Fibroblast of pulmonary artery (primary cell): Measurements from ENCODE around the gene PSD.

Experiments
- DNase-seq: peaks from one replicate; pipeline ENCODE4 v3.0.0-alpha.2; 2010; ENCODE audit warnings: low read depth
- H3K4me3 ChIP-seq: replicated peaks from 2 replicates; pipeline ENCODE4 v1.5.1; 2011; ENCODE audit warnings: low read depth, mild to moderate bottlenecking, control low read depth, low read length, moderate library complexity
- TF ChIP-seq, protein P1 (sequence below): IDR thresholded peaks from 2 replicates; pipeline ENCODE4 v1.5.1; 2011; ENCODE audit warnings: mild to moderate bottlenecking, control low read depth, low read length, inconsistent platforms; ENCODE audit errors: missing control alignments

PSD gene

DNA sequence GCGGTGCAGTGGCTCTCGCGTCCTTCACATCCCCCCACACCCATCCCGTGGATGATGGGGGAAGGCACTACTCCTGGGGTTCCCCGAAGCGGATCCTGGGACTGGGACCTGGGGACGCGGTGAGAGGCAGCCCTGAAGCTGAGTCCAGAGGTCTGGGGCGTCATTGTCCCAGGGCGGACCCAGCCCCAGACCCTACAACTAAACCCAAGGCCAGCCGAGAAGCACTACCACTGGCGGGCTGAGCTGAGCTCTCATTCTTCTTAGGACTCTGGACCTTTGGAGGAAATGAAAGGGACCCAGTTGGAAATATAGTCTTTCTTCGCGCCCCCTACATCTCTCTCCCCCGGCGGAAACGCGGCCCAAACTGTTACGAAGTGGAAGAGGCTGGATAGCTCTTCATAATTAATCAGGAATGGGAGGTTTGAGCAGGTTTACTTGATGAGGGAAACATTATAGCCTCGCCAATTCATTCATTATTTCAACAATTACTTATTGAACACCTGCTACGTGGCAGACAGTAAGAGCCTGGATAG lies 1.7 kb upstream of the PSD start:
- no peak for DNase-seq
- TF ChIP-seq, protein P1, sequence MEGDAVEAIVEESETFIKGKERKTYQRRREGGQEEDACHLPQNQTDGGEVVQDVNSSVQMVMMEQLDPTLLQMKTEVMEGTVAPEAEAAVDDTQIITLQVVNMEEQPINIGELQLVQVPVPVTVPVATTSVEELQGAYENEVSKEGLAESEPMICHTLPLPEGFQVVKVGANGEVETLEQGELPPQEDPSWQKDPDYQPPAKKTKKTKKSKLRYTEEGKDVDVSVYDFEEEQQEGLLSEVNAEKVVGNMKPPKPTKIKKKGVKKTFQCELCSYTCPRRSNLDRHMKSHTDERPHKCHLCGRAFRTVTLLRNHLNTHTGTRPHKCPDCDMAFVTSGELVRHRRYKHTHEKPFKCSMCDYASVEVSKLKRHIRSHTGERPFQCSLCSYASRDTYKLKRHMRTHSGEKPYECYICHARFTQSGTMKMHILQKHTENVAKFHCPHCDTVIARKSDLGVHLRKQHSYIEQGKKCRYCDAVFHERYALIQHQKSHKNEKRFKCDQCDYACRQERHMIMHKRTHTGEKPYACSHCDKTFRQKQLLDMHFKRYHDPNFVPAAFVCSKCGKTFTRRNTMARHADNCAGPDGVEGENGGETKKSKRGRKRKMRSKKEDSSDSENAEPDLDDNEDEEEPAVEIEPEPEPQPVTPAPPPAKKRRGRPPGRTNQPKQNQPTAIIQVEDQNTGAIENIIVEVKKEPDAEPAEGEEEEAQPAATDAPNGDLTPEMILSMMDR: no peak
- peak overlapping the region; percentile 86 for H3K4me3 ChIP-seq

DNA sequence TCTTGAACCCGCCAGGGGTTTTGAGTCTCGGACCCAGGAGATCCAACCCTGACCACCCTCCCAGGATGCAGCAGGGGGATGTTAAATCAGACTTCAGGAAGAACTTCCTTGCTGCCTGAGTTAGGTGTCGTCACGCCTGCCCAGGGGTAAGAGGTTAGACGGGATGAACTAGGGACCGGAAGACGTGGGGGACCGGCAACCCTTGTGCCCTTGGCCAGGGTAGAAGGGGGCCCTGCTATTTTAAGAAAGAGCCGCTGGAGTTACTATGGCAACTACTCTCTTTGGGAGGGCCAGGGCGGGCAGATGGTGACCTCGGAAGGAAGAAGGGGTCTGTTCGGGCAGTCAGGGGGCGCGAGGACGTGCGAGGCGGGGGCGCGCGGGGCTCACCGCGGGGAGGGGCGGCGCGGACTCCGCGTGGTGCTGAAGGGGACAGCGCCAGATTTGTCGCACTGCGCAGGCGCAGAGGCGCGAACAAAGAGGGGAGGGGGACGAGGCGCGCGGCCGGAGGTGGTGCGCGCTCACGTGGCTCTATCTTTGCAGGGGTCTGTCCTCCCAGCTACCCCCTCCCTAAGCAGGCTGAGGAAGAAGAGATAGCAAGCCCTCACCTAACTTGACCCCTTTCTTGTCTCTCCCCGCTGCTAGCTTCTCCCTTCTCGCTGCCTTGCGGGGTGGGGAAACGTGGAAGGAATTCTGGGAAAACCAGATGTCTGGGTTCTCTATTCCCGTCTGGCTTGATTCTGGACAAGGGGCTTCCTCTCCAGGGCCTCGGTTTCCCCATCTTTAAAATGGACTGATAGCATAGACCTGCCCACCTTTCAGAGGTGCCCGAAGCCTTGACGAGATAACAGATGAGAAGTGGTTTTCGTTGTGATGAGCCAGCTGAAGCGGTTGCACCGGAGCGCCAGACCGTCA lies 940 bp upstream of the PSD start:
- TF ChIP-seq, protein P1: no peak
- H3K4me3 ChIP-seq: peak overlapping the region; percentile 86
- DNase-seq: no peak

DNA sequence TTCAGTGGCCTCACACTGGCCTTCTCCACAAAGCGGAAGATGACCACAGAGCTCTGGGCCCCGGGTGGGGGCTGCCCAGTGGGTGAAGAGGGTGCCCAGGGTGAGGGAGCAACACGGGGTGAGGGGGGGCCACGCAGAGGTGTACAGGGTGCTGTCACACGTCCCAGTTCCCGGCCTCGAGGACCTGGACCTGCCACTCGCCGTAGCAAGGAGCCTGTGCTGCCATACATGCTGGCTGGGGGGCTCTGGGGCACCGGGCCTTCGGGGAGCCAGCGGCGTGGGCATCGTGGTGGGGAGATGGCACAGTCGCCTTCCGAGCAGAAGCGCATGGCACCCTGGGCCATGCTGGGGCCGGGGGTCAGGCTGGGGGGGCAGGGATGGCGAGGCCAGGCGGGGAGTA lies 1.9 kb downstream of the PSD start:
- DNase-seq: no peak
- no peak overlapping the region for H3K4me3 ChIP-seq
- TF ChIP-seq, protein P1: no peak

DNA sequence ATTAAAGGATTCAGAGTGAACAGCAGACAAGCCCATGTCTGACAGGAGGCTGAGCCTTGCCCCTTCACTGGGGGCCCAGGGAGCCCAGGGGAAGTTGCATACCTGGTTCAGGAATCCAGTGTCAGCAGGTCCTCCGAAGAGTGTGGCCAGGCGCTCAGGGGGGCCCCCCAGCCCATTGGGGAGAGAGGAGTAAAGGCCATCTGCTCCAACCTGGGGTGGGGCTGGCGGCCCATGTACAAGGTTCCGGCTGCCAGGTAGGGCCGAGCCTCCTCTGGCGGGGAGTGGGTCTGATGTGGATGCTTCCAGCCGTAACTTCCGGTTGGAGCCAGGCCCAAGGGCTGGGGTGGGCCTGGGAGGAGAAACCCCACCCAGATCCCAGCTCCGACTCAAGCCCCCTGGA lies 2.3 kb downstream of the PSD start:
- TF ChIP-seq, protein P1: no peak
- DNase-seq: no peak
- no peak overlapping the region for H3K4me3 ChIP-seq

DNA sequence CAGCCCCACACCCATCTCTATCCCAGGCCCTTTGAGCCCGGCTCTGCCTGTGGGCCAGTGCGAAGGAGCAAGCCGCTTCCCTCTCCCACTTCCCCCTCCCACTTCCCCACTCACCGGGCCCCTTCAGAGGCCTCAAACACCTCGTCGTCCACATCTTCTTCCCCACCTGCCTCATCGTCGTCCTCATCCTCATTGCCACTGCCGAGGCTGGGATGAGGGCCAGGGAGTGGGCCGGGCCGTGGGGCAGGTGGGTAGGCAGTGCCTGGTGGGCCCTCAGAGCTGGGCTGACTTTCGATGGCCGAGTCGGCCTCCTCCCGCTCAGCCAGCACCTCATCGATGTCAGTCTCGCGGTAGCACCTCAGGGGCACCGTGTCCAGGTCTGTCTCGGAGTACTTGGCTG lies 3.8 kb downstream of the PSD start:
- DNase-seq: no peak
- TF ChIP-seq, protein P1: no peak
- H3K4me3 ChIP-seq: no peak overlapping the region

DNA sequence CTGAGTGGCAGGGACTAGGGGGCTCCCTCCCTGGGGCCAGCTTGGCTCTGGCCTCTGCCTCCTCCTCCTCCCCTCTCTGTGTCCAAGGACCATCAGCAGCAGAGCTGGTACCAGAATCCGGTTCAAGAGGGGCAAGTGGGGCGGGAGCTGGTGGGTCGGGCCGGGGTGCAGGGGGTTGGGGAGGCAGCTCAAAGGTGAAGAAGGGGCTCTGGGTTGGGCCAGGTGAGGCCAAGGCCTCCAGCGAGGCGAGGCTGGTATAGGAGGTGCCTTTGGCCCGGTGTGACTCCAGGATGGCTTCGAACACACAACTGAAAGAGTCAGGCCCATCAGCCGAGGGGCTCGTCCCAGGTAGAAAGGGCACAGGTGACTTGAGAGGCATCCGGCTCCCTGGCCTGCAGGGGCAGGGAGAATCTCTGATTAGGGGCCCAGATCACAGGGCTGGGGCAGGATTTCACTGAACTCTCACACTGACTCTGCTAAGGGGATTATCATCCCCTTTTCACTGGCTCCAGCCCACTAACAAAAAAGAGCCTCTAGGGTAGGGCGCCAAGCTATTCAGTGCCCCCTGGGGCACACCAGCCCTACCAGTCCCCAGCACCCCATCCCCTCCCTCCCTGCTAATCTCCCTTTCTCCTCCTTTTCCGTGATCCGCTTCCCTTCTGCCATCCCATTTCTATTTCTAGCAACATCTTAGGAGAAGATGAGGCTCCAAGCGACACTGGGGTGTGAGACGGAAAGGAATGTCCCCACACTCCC lies 4.6 kb downstream of the PSD start:
- H3K4me3 ChIP-seq: no peak overlapping the region
- DNase-seq: no peak
- TF ChIP-seq, protein P1: no peak
